Endodermal cell (in vitro differentiated cells): ENCODE results near the gene AP1B1. TPM values are rescaled to one million over a fixed set of nuclear protein-coding genes. Genes with fewer than 3 reads are reported as not detected.
"Not testable (repeated sequence)": the region's sequence is repeated elsewhere in the genome, so short reads cannot be mapped to it uniquely, and the experiment has no call there.

Experiments used
- DNase-seq: peaks from one replicate; pipeline ENCODE4 v3.0.0-alpha.2; 2017
- H3K27ac ChIP-seq: 2 replicates; pipeline ENCODE4 v1.5.1; 2013; ENCODE audit warnings: mild to moderate bottlenecking, low read depth, low read length, moderate library complexity
- H3K27me3 ChIP-seq: 2 replicates; pipeline ENCODE4 v1.6.1; 2013; ENCODE audit warnings: mild to moderate bottlenecking, low read length, moderate library complexity; ENCODE audit not compliant: insufficient read depth, control insufficient read depth, poor library complexity, severe bottlenecking
- H3K36me3 ChIP-seq: 2 replicates; pipeline ENCODE4 v1.7.0; 2013; ENCODE audit warnings: mild to moderate bottlenecking, low read length, moderate library complexity; ENCODE audit not compliant: control insufficient read depth, insufficient read depth
- H3K4me1 ChIP-seq: one replicate; pipeline ENCODE4 v1.7.0; 2013; ENCODE audit warnings: low read length; ENCODE audit not compliant: control insufficient read depth, insufficient read depth
- H3K4me3 ChIP-seq: 2 replicates; pipeline ENCODE4 v1.5.1; 2013; ENCODE audit warnings: mild to moderate bottlenecking, low read length, moderate library complexity
- H3K9ac ChIP-seq: 2 replicates; pipeline ENCODE4 v1.6.1; 2013; ENCODE audit warnings: mild to moderate bottlenecking, low read length, moderate library complexity; ENCODE audit not compliant: poor library complexity, severe bottlenecking; ENCODE audit errors: extremely low read depth
- H3K9me3 ChIP-seq: 2 replicates; pipeline ENCODE4 v1.6.1; 2013; ENCODE audit warnings: mild to moderate bottlenecking, low read length, moderate library complexity; ENCODE audit not compliant: control insufficient read depth
- H3K27ac Mint-ChIP-seq: 2 replicates; pipeline ENCODE4 v1.8.0; 2020; ENCODE audit warnings: mixed read lengths
- H3K27me3 Mint-ChIP-seq: 2 replicates; pipeline ENCODE4 v1.8.0; 2021; ENCODE audit warnings: mild to moderate bottlenecking, mixed read lengths; ENCODE audit not compliant: insufficient read depth
- H3K36me3 Mint-ChIP-seq: 2 replicates; pipeline ENCODE4 v1.8.0; 2020; ENCODE audit warnings: low read depth, mixed read lengths
- H3K4me1 Mint-ChIP-seq: 2 replicates; pipeline ENCODE4 v1.8.0; 2020; ENCODE audit warnings: mixed read lengths
- H3K4me3 Mint-ChIP-seq: 2 replicates; pipeline ENCODE4 v1.8.0; 2020; ENCODE audit warnings: mild to moderate bottlenecking, moderate library complexity, mixed read lengths
- H3K9me3 Mint-ChIP-seq: 2 replicates; pipeline ENCODE4 v1.8.0; 2020; ENCODE audit warnings: mild to moderate bottlenecking, mixed read lengths
- CTCF ChIP-seq: fragments of 200-600 bp; sonication (generic); conservative IDR thresholded peaks from 2 replicates; pipeline ENCODE4 v1.5.0; 2021; ENCODE audit warnings: antibody characterized with exemption, mild to moderate bottlenecking
- WGBS, 2 experiments: methylation state at CpG; one replicate each; pipeline versions ENCODE4 v1.1.5 to v1.1.7; 2013; ENCODE audit warnings: missing lambda C conversion rate in 2 of 2, mixed read lengths in 1 of 2; ENCODE audit not compliant: insufficient coverage in 1 of 2, insufficient read length in 1 of 2; 5-methylcytosine and 5-hydroxymethylcytosine counted together
- total RNA-seq, 2 donors: library from RNA; stranded (reverse); fragmentation: NEBNext Ultra II Directional in 1 of 2; extraction: Animal tissue kit (Norgen Biotek cat#: 25700) in 1 of 2; gene quantifications; 2 replicates in 1 of 2; 3 replicates in 1 of 2; pipeline ENCODE4 v1.2.1, GENCODE V29; 2021

The AP1B1 gene
- total RNA-seq, 2 donors from 2014 or later = 64.9 to 76.6 TPM

DNA sequence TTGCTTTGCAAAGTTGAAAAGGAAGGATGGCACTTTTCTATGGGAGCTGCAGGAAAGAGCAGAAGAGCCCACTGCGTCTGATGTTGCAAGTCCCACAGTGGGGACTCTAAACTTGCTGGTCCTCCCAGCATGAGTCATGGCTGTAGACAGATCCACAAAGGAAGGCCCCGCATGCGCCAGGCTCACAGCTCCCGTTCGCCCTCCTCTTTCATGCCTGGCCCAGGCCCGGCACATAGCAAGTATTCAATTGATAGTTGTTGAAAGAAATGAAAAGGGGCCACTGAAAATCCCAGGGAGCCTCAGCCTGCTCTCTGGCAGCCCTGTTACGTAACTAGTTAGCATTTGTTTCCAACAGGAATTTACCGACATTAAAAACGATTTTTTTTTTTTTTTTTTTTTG lies 18.9 kb downstream of the AP1B1 start:
- Histone ChIP-seq H3K27me3 (no peaks in the 10 kb centered on the region), H3K4me1 (peaks cover 20% of the 10 kb centered on the region), H3K27ac (peak overlapping the region; percentile 95), H3K9ac (peak overlapping the region; percentile 41), H3K36me3 (peaks cover 29% of the 10 kb centered on the region), H3K4me3 (no peak overlapping the region), H3K9me3 (no peaks in the 10 kb centered on the region)
- peak overlapping the region; percentile 81 for H3K27ac Mint-ChIP-seq
- peaks cover 27% of the 10 kb centered on the region for H3K4me1 Mint-ChIP-seq
- H3K36me3 Mint-ChIP-seq = peaks cover 20% of the 10 kb centered on the region
- no peaks in the 10 kb centered on the region for H3K27me3 Mint-ChIP-seq
- TF ChIP-seq CTCF = no peak
- no peak overlapping the region for H3K4me3 Mint-ChIP-seq
- 26 to 41% methylated on average over 6 to 9 of the region's 9 CpGs for WGBS, 2 experiments
- H3K9me3 Mint-ChIP-seq = no peaks in the 10 kb centered on the region
- DNase-seq = peak; percentile 87

GRCh38 chr22:29359469-29359868 lies 28.9 kb downstream of the AP1B1 start:
- H3K9ac ChIP-seq = no peak overlapping the region
- peaks cover 44% of the 10 kb centered on the region for H3K36me3 ChIP-seq
- peak; percentile 83 for DNase-seq
- no peaks in the 10 kb centered on the region for H3K27me3 Mint-ChIP-seq
- no peaks in the 10 kb centered on the region for H3K4me1 ChIP-seq
- H3K27me3 ChIP-seq = no peaks in the 10 kb centered on the region
- 75 to 81% methylated on average over 6 to 9 of the region's 9 CpGs for WGBS, 2 experiments
- no peak overlapping the region for H3K4me3 ChIP-seq
- no peaks in the 10 kb centered on the region for H3K4me1 Mint-ChIP-seq
- no peak overlapping the region for H3K27ac ChIP-seq
- H3K9me3 ChIP-seq = no peaks in the 10 kb centered on the region
- peaks cover 32% of the 10 kb centered on the region for H3K36me3 Mint-ChIP-seq
- H3K4me3 Mint-ChIP-seq = no peak overlapping the region
- TF ChIP-seq CTCF = peak; percentile 80
- H3K27ac Mint-ChIP-seq = no peak overlapping the region
- H3K9me3 Mint-ChIP-seq = no peaks in the 10 kb centered on the region

DNA sequence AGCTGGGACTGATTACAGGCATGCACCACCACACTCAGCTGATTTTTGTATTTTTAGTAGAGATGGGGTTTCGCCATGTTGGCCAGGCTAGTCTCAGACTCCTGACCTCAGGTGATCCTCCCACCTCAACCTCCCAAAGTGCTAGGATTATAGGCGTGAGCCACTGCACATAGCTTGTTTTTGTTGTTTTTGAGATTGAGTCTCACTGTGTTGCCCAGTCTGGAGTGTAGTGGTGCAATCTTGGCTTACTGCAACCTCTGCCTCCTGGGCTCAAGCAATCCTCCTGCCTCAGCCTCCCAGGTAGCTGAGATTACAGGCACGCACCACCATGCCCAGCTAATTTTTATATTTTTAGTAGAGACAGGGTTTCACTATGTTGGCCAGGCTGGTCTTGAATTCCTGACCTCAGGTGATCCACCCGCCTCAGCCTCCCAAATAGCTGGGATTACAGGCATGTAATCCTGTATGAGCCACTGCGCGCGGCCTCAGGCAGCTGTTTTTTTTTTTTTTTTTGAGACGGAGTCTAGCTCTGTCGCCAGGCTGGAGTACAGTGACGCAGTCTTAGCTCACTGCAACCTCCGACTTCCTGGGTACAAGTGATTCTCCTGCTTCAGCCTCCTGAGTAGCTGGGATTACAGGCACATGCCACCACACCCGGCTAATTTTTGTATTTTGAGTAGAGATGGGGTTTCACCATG lies 31.0 kb downstream of the AP1B1 start:
- H3K27ac ChIP-seq, H3K27me3 Mint-ChIP-seq, H3K9me3 Mint-ChIP-seq, H3K27me3 ChIP-seq, H3K4me3 ChIP-seq, H3K9me3 ChIP-seq, H3K9ac ChIP-seq, DNase-seq, H3K27ac Mint-ChIP-seq, H3K4me1 ChIP-seq, H3K4me3 Mint-ChIP-seq, H3K4me1 Mint-ChIP-seq: not testable (repeated sequence)
- H3K36me3 Mint-ChIP-seq = peaks cover 45% of the 10 kb centered on the region
- 95 to 98% methylated on average over 8 to 11 of the region's 12 CpGs for WGBS, 2 experiments
- H3K36me3 ChIP-seq = peaks cover 58% of the 10 kb centered on the region
